Kidney glomerular epithelial cell (primary cell): ENCODE measurements around the gene RBM4.

Experiments
- DNase-seq: peaks from one replicate; lab custom pipeline; 2025; lab: John Stamatoyannopoulos, UW

Gene RBM4

GRCh38 chr11:66659763-66660162 lies 21.3 kb downstream of the RBM4 start:
- no peak for DNase-seq

DNA sequence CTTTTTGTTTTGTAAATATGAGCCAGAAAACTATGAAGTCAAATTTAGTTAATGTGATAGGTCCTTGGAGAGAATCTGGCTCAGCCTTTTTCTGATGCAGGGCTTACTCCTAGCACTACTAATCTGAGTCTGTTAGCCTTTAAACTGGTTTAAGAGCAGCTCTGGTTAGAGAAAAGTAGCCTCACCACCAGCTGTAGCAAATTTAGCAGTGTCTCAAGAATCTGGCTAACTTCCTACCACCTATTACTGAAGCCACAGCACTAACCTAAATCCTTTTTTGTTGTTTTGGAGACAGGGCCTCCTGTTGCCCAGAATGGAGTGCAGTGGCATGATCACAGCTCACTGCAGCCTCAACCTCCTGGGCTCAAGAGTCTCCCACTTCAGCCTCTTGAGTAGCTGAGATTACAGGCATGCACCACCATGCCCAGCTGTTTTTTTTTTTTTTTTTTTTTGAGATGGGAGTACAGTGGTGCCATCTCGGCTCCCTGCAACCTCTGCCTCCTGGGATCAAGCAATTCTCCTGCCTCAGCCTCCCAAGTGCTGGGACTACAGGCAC lies 25.3 kb downstream of the RBM4 start:
- DNase-seq = no peak

- DNase-seq = no peak
Observed at GRCh38 chr11:66665369-66665768, 26.9 kb downstream of the RBM4 start.

GRCh38 chr11:66670816-66671215 lies 32.3 kb downstream of the RBM4 start:
- DNase-seq = no peak

DNA sequence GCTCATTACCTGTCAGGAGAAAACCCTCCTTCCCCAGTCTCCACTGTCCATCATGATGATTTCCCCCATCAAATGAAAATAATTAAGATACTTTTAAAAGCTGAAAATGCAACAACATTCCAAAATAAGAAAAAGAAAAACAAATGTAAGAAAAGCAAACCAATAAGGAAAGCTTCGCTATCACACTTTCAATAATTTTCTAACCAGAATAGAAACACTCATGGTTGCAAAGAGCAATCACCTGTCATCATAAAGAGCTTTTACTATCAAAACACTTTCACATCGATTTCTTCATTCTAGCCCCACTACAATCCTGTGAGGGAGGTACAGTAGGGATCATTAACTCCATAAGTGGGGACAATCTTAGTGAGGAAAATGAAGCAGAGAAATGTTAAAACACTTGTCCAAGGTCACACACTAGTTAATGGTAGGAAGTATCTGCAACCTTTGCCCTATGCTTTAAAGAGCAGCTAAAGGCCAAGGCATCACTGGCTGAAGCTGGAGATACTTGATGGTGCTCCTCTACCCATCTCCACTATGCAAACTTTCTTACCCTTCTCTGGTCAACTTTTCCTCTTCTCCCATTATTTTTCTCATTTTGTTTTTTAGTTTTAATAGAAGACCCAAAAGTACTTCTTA lies 36.6 kb downstream of the RBM4 start:
- no peak for DNase-seq

GRCh38 chr11:66676282-66676919 lies 37.9 kb downstream of the RBM4 start:
- no peak for DNase-seq

DNA sequence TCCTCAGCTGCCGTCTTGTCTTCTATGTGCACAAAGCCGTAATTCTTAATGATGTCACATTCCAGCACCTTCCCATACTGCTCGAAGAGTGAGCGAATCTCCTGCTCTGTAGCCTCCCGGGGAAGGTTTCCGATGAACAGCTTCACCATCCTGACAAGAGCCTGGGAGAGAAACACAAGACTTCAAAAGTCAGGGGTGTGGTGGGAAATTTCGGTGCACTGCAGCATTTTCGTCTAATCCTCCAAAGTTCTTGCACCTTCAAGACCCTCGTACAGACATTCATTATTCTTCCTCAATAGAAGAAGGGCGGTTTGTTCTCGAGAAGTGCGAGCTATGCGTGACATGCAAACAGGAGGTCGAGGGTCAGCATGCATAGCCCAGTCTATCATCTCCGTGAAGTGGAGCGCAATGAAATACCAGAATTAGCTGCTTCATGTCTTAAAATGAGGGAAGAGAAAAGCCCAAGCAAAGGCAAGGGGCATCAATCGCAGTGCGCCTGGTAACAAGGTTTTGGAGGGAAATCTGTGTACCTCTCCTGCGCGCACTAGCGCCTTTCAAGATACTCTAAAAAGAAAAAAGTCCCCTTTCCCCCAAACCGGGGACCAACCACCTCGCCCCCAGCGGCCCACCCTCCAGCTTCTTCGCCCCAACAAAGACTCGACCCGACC lies 38.6 kb downstream of the RBM4 start:
- DNase-seq = no peak

GRCh38 chr11:66677599-66678375 lies 39.3 kb downstream of the RBM4 start, which contains the start of gene RBM4B:
TSS of gene RBM4B (minus strand) at chr11:66677887. CDS start at chr11:66677079, 808 bp downstream.
- DNase-seq = peak; percentile 86

DNA sequence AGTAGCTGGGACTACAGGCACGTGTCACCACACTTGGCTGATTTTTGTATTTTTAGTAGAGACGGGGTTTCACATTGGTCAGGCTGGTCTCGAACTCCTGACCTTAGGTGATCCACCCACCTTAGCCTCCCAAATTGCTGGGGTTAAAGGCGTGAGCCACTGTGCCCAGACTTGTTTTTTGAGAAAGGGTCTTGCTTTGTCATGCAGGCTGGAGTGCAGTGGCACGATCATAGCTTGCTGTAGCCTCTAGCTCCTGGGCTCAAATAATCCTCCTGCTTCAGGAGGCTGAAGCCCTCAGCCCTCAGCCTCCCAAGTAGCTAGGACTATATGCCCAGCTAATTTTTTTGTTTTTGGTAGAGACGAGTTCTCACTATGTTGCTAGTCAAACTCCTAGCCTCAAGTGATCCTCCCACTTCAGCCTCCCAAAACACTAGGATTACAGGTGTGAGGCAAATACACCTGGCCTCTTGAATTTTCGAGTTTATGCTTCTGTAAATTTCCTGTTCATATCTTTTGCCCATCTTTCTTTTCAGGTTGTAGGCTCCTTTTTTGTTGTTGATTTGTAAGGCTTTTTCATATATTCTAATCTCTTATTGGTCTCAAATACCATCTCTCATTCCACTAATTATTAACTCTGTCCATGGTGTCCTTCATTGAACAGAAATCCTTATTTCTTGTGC lies 42.6 kb downstream of the RBM4 start:
- no peak for DNase-seq

DNA sequence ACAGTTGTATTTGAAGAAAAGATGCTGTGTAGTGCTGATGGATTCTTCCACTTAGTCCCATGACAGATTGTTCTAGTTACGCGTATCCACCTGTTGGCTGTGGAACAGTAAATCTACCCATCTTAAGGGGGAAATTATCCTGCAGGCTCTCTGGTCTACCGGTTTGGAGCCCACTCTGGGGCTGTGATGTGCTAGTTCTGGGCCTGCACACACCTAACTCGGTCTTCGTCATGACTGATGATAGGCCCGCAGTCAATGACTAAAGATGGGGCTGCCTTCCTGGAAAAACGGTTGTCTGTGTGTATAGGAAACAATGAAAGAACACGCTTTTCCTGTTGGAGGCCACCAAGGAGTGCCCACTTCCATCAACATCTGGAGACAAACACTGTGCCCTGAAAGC lies 45.4 kb downstream of the RBM4 start:
- DNase-seq = no peak

- DNase-seq = no peak
Observed at GRCh38 chr11:66684635-66685034, 46.1 kb downstream of the RBM4 start.

DNA sequence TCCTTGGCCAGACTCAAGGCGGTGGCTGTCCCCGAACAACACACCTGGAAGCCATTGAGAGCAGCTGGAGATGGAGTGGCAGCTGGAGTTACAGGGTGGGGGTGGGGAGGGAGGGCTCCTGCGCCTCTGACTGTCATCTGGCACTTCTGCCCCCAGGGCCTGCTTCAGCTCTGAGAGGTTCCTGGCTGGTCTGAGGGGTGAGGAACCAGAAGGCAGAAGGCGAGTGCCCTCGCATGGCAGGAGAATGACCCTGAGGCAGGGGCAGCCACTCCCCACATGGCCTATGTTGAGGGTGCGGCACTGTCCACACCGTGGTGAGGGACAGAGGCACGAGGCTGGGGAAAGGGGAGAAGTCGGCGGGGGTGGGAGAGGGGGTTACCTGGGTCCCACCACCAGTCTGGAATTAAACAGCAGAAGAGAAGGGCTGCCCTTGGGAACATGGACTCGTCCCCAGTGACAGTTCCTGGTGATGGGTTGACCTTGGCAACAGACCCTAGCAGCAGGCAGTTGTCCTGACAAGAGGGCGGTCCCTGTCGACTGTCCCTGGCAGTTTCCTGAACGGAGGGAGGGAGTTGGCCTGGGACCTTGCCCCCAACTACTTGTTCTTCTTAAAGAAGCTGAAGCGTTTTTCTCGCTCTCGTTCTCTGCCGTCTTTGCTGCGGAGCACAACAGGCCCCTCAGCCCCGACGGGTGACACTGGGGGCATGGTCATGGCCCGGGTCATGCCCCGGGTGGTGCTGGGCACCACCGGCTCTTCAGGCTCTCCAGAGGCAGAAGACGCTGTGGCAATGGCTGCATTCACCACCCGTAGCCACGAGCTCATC lies 47.0 kb downstream of the RBM4 start:
- no peak for DNase-seq

DNA sequence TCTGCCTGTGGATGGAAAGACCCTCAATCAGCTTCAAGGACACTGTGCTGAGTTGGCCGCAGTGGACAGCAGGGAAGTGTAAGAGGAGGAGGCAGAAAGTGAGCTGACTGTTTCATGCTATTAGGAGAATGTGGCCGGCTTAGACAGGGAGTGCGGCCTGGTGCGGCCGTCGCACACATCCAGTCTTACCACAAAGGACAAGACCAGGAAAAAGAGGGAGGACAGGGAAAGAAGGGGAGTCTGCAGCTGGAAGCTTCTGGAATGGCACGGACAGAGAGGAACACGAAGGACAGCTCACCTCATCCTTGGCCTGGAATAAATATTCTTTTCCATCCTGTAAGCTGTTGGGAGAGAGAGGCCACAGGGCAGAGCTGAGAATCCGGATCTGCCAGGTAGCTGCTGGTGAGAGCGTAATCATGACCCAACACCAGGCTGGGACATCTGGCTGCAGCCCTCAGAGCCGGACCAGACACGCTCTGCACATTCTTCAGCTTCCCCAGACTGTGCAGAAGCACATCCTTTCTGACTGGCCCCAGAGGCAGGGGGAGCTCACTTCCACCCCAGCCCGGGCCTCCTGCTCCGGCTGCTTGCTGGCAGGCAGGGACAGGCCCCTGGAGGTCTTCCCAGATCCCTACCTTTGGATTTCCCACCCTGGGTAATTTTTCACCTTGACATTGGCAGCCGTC lies 47.7 kb downstream of the RBM4 start:
- no peak for DNase-seq

- no peak for DNase-seq
Observed at GRCh38 chr11:66686801-66687750, 48.6 kb downstream of the RBM4 start.

- DNase-seq = no peak
Observed at GRCh38 chr11:66687831-66688281, 49.4 kb downstream of the RBM4 start.

DNA sequence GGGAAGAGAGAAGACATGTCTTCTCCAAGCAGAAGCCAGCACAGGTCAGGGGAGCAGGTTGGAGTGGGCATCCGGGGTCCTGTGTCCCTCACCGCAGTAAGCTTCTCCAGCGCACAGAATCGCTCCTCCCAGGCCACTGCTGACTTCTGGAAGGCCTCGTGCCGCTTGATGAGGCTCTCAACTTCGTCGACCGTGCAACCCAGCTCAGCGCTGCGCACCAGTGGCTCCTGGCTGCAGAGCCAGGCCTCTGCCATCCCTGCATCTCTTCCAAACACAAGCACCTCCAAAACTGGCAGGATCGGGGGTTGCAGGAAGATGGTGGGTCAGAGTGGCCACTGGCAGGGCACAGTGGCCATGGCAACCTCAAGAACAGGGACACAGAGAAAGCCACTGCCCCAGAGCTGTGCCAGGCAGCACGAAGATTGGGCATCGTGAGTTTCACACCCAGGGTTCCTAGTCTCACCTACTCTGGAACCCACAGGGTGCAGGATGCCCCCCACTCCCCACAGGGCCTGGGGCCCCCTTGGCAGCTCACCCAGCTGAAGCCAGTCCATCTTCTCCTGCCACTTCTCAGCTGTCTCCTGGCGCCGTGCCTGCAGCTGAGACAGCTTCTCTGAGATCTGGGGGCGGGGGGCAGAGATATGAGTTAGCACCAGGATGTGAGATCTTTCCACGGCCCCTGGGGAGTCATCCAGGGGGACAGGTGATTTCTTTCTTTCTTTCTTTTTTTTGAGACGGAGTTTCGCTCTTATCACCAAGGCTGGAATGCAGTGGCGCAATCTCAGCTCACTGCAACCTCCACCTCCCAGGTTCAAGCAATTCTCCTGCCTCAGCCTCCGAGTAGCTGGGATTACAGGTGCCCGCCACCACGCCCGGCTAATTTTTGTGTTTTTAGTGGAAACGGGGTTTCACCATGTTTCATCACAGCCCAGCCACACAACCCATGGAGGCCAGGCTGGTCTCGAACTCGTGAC lies 50.3 kb downstream of the RBM4 start:
- no peak for DNase-seq

GRCh38 chr11:66689661-66690590 lies 51.4 kb downstream of the RBM4 start:
- no peak for DNase-seq
